ENCODE data around the gene CAMK1. TPM values are rescaled to one million over a fixed set of nuclear protein-coding genes. Genes with fewer than 3 reads are reported as not detected.

Gene CAMK1
- total RNA-seq, 1 donor from 2014 or later, result 82.9 TPM

DNA sequence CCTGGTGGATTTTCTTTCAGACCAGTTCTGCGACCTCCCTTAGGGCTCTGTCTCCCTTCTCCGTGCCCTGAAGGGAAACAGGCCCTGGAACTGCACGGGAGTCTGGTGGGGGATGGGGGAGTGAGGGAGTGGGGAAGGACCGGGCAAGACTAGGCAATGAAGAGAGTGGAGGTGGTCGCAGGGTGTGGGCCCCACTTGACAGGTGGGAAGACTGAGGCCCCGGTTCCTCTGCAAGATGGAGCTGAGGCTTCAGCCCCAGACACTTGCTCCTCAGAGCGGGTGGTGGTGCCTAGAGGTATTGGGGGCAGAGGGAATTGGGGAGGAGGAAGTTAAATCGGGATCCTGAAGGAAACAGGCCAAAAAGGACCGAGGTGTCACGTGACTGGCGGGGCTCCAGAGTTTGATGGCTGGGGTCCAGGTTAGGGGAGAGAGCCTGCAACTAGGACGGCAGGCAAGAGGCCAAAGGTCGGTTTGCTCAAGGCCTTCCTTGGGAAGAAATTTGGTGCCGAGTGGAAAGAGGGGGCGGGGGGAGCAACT lies 597 bp upstream of the CAMK1 start:
- intact Hi-C loops (cut with DNase I), result loop anchor here (1.0 kb wide), 3 partner anchors 21 to 39 kb away; partner anchors contain the start of genes BRPF1, OGG1 and TADA3
- peak overlapping the region; percentile 73 to 92 for H3K4me3 ChIP-seq
- DNase-seq (ENCODE audit: low spot score in 2 of 2), result peak in 1 of 2 donors; percentile 91
- no peaks in the 10 kb centered on the region for H3K27me3 ChIP-seq
- TF ChIP-seq, protein P1, sequence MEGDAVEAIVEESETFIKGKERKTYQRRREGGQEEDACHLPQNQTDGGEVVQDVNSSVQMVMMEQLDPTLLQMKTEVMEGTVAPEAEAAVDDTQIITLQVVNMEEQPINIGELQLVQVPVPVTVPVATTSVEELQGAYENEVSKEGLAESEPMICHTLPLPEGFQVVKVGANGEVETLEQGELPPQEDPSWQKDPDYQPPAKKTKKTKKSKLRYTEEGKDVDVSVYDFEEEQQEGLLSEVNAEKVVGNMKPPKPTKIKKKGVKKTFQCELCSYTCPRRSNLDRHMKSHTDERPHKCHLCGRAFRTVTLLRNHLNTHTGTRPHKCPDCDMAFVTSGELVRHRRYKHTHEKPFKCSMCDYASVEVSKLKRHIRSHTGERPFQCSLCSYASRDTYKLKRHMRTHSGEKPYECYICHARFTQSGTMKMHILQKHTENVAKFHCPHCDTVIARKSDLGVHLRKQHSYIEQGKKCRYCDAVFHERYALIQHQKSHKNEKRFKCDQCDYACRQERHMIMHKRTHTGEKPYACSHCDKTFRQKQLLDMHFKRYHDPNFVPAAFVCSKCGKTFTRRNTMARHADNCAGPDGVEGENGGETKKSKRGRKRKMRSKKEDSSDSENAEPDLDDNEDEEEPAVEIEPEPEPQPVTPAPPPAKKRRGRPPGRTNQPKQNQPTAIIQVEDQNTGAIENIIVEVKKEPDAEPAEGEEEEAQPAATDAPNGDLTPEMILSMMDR (IDR thresholded peaks at IDR 0.05), result no peak
- peaks cover 0 to 25% of the 10 kb centered on the region in 2 donors for H3K4me1 ChIP-seq
- H3K27ac ChIP-seq, result peak overlapping the region; percentile 81 to 88
- peaks cover 6 to 10% of the 10 kb centered on the region in 2 donors for H3K36me3 ChIP-seq
- H3K9me3 ChIP-seq, result no peaks in the 10 kb centered on the region

DNA sequence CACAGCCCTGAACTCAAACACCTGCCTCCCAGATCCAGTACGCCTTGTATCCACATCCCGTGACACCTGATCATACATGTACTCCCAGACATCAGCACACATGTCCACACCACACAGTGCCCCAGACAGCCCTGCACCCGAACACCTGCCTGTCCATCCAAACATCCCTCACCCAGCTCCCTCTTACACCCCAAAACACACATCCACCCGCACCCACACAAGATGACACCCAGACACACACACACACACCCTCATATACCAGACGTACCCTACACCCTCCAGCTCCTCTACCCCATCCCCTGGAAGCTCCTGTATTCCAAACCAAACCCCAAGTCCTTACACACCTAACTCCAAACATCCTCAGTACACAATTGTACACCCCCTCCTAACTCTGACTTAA lies 735 bp downstream of the CAMK1 start:
- TF ChIP-seq, protein P1 (IDR thresholded peaks at IDR 0.05), result no peak
- Histone ChIP-seq H3K4me1 (peaks cover 0 to 25% of the 10 kb centered on the region in 2 donors), H3K27ac (peak overlapping the region; percentile 81 to 88), H3K9me3 (no peaks in the 10 kb centered on the region), H3K36me3 (peaks cover 8 to 13% of the 10 kb centered on the region in 2 donors), H3K27me3 (no peaks in the 10 kb centered on the region), H3K4me3 (peak overlapping the region; percentile 73 to 92)
- no peak for DNase-seq (ENCODE audit: low spot score in 2 of 2)
- intact Hi-C loops (cut with DNase I), result no loop called here

DNA sequence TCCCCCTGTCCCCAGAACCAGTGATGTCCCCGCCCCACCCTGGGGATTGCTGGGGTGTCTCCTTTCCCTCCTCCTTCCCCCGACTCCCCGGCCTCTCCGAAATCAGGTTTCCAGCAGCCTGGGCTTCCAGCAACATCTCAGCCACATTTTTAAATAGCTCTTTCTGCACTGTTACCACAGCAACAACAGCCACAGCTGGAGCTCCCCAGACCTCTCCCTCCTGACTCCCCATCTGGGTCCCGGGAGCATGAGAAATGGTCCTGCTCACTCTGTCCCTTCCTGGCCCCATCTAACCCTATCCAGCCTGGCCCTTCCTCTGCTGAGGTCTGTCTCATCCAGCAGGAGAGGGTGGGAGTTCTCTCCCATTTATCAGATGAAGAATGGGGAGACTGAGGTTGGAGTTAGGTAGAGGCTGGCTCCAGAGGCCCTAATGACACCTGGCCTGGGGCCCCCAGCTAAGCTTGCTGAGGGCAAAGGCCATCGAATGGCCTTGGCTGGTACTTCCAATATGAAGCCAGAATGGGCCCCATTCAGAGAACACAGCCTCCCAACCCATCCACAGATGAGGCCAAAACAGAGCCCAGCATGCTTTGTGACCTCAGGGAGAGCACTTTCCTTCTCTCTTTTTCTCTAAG lies 1.5 kb downstream of the CAMK1 start:
- Histone ChIP-seq H3K4me1 (peaks cover 0 to 25% of the 10 kb centered on the region in 2 donors), H3K27ac (peak overlapping the region; percentile 81 to 88), H3K4me3 (peak overlapping the region; percentile 73 to 92), H3K36me3 (peaks cover 8 to 13% of the 10 kb centered on the region in 2 donors), H3K9me3 (no peaks in the 10 kb centered on the region), H3K27me3 (no peaks in the 10 kb centered on the region)
- intact Hi-C loops (cut with DNase I), result no loop called here
- no peak for DNase-seq (ENCODE audit: low spot score in 2 of 2)
- TF ChIP-seq, protein P1 (IDR thresholded peaks at IDR 0.05), result no peak

DNA sequence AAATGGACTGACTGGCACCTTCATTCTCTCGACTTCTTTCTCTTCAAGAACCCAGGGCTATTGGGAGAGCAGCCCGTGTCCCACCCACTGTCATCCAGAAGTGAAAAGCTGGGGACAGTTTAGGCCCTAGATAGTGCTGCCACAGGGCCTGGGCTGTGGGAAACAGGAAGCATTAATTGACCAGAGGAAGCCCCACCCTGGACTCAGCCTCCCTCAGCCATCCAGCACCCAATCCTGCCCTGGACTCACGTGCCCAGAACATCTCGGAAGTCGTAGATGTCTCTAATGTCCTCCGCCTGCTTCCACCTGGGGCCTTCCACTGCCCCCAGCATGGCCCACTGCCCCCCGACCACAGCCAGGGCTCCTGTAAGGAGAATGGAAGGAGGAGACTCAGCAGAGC lies 2.3 kb downstream of the CAMK1 start:
- Histone ChIP-seq H3K9me3 (no peaks in the 10 kb centered on the region), H3K36me3 (peaks cover 9 to 13% of the 10 kb centered on the region in 2 donors), H3K27me3 (no peaks in the 10 kb centered on the region), H3K27ac (peak overlapping the region; percentile 50 to 88), H3K4me3 (no peak overlapping the region), H3K4me1 (peaks cover 0 to 25% of the 10 kb centered on the region in 2 donors)
- intact Hi-C loops (cut with DNase I), result no loop called here
- no peak for DNase-seq (ENCODE audit: low spot score in 2 of 2)
- TF ChIP-seq, protein P1 (IDR thresholded peaks at IDR 0.05), result no peak

DNA sequence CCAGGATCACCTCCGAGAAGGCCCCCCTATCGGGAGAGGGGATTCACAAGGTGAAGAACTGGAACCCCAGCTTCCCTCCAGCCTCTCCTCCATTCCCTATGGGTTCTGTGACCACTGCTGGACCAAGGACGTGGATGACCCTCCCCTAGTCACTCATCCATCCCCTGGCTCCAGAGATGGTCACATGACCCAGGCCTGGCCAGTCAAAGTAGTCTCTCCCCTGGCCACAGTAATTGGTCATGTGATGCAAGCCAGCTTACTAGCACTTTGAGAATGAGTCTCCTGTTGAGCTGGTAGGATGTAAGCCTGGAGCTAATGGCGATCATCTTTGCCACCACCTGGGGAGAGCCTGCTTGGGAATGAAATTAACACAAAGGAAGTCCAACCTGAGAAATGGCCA lies 3.9 kb downstream of the CAMK1 start:
- TF ChIP-seq, protein P1 (IDR thresholded peaks at IDR 0.05), result no peak
- intact Hi-C loops (cut with DNase I), result no loop called here
- Histone ChIP-seq H3K36me3 (peaks cover 16 to 23% of the 10 kb centered on the region in 2 donors), H3K4me1 (peaks cover 0 to 24% of the 10 kb centered on the region in 2 donors), H3K27ac (no peak overlapping the region), H3K27me3 (no peaks in the 10 kb centered on the region), H3K9me3 (no peaks in the 10 kb centered on the region), H3K4me3 (no peak overlapping the region)
- no peak for DNase-seq (ENCODE audit: low spot score in 2 of 2)
